ENCODE measurements around the gene TTI1. TPM values are rescaled to one million over a fixed set of nuclear protein-coding genes. Genes with fewer than 3 reads are reported as not detected.

The TTI1 gene
- total and polyA plus RNA-seq, 2 donors (not counting 1 experiment from before 2014, with no cell fraction given): 13.9 to 33.9 TPM

- DNase-seq (no peak), ATAC-seq (ENCODE audit: low read depth) (peak; percentile 52)
- H3K27ac Mint-ChIP-seq: peak overlapping the region; percentile 92
- Histone ChIP-seq H3K4me3 (ENCODE audit: control extremely low read depth in 1 of 5, extremely low read depth in 1 of 5, insufficient read depth in 1 of 5, low read depth in 2 of 5, low read length in 4 of 5) (peak overlapping the region; percentile 84 to 98 (median 87)), H3K27ac (ENCODE audit: low read length in 2 of 2) (peak overlapping the region; percentile 87 to 90), H3K36me3 (replicated peaks in 1 of 2; ENCODE audit: control extremely low read depth in 1 of 2, control insufficient read depth in 1 of 2, extremely low read depth in 1 of 2, insufficient read depth in 2 of 2, low read length in 1 of 2) (peaks cover 0 to 3% of the 10 kb centered on the region in 2 experiments), H3K27me3 (replicated peaks in 1 of 4; ENCODE audit: control extremely low read depth in 1 of 4, control insufficient read depth in 3 of 4, insufficient read depth in 4 of 4, low read length in 3 of 4) (no peaks in the 10 kb centered on the region), H3K79me2 (ENCODE audit: control insufficient read depth, insufficient read depth, low read length) (peaks cover 100% of the 10 kb centered on the region), H4K20me1 (ENCODE audit: control insufficient read depth, insufficient read depth, low read length, poor library complexity, severe bottlenecking) (peaks cover 9% of the 10 kb centered on the region), H2AFZ (ENCODE audit: insufficient read depth, low read depth, low read length, poor library complexity, severe bottlenecking) (peak overlapping the region; percentile 90), H3K4me1 (ENCODE audit: control insufficient read depth in 2 of 2, insufficient read depth in 2 of 2, low read length in 2 of 2) (peaks cover 35 to 45% of the 10 kb centered on the region in 2 donors), H3K9me3 (ENCODE audit: control extremely low read depth in 1 of 3, control insufficient read depth in 2 of 3, insufficient read depth in 1 of 3, low read length in 2 of 3) (no peaks in the 10 kb centered on the region), H3K4me2 (replicated peaks; ENCODE audit: low read depth, low read length, poor library complexity, severe bottlenecking) (peak overlapping the region; percentile 82), H3K9ac (ENCODE audit: low read length) (peak overlapping the region; percentile 86)
- ChIA-PET CTCF (interaction anchor here (0.6 to 1.9 kb wide), 7 partner anchors 10 to 189 kb away, joined by 3 to 10 read pairs (median 4); no protein-coding TSS in a partner anchor), POLR2A (interaction anchor here (0.6 kb wide), 1 partner anchor 666 kb away, joined by 4 read pairs; no protein-coding TSS in a partner anchor)
- 31% methylated on average over 21 of the region's 28 CpGs for WGBS (ENCODE audit: insufficient coverage)
- intact Hi-C loops (cut with micrococcal nuclease): loop anchor here (1.0 to 10.0 kb wide), 5 partner anchors 44 to 738 kb away; partner anchors contain the start of genes CTNNBL1 and SNHG17
- peak overlapping the region; percentile 95 for H3K4me3 Mint-ChIP-seq
- TF ChIP-seq CTCF (IDR thresholded peaks at IDR 0.05) (no peak), EZH2 (IDR thresholded peaks at IDR 0.05; ENCODE audit: borderline replicate concordance, insufficient read depth, low read depth, low read length, poor library complexity, severe bottlenecking) (no peak)
- no peaks in the 10 kb centered on the region for H3K27me3 Mint-ChIP-seq
- peaks cover 3% of the 10 kb centered on the region for H3K9me3 Mint-ChIP-seq (ENCODE audit: insufficient read depth)
- H3K4me1 Mint-ChIP-seq: peaks cover 79% of the 10 kb centered on the region
These were observed 499 bp downstream of the TTI1 start for GRCh38 chr20:38032585-38033329.

- H3K36me3 ChIP-seq (replicated peaks in 1 of 2; ENCODE audit: control extremely low read depth in 1 of 2, control insufficient read depth in 1 of 2, extremely low read depth in 1 of 2, insufficient read depth in 2 of 2, low read length in 1 of 2): peaks cover 0 to 3% of the 10 kb centered on the region in 2 experiments
- peak overlapping the region in 1 of 5 experiments; percentile 98 for H3K4me3 ChIP-seq (ENCODE audit: control extremely low read depth in 1 of 5, extremely low read depth in 1 of 5, insufficient read depth in 1 of 5, low read depth in 2 of 5, low read length in 4 of 5)
- H3K4me3 Mint-ChIP-seq: peak overlapping the region; percentile 95
- TF ChIP-seq CTCF (IDR thresholded peaks at IDR 0.05) (no peak), EZH2 (IDR thresholded peaks at IDR 0.05; ENCODE audit: borderline replicate concordance, insufficient read depth, low read depth, low read length, poor library complexity, severe bottlenecking) (no peak)
- intact Hi-C loops (cut with micrococcal nuclease): loop anchor here (2.0 to 10.0 kb wide), 3 partner anchors 63 to 737 kb away; partner anchors contain the start of gene SNHG17
- no peak overlapping the region for H3K27ac ChIP-seq (ENCODE audit: low read length in 2 of 2)
- peaks cover 35 to 38% of the 10 kb centered on the region in 2 donors for H3K4me1 ChIP-seq (ENCODE audit: control insufficient read depth in 2 of 2, insufficient read depth in 2 of 2, low read length in 2 of 2)
- peaks cover 10% of the 10 kb centered on the region for H4K20me1 ChIP-seq (ENCODE audit: control insufficient read depth, insufficient read depth, low read length, poor library complexity, severe bottlenecking)
- H3K27me3 Mint-ChIP-seq: no peaks in the 10 kb centered on the region
- H3K4me1 Mint-ChIP-seq: peaks cover 72% of the 10 kb centered on the region
- H3K9me3 Mint-ChIP-seq (ENCODE audit: insufficient read depth): peaks cover 3% of the 10 kb centered on the region
- H3K27me3 ChIP-seq (replicated peaks in 1 of 4; ENCODE audit: control extremely low read depth in 1 of 4, control insufficient read depth in 3 of 4, insufficient read depth in 4 of 4, low read length in 3 of 4): no peaks in the 10 kb centered on the region
- H3K79me2 ChIP-seq (ENCODE audit: control insufficient read depth, insufficient read depth, low read length): peaks cover 100% of the 10 kb centered on the region
- DNase-seq (no peak), ATAC-seq (ENCODE audit: low read depth) (no peak)
- peak overlapping the region; percentile 47 for H3K27ac Mint-ChIP-seq
- CTCF ChIA-PET: interaction anchor here (1.1 to 1.3 kb wide), 3 partner anchors 26 to 189 kb away, joined by 3 to 4 read pairs (median 3); no protein-coding TSS in a partner anchor
- H2AFZ ChIP-seq (ENCODE audit: insufficient read depth, low read depth, low read length, poor library complexity, severe bottlenecking): no peak overlapping the region
- peak overlapping the region; percentile 86 for H3K9ac ChIP-seq (ENCODE audit: low read length)
- H3K4me2 ChIP-seq (replicated peaks; ENCODE audit: low read depth, low read length, poor library complexity, severe bottlenecking): peak overlapping the region; percentile 82
- H3K9me3 ChIP-seq (ENCODE audit: control extremely low read depth in 1 of 3, control insufficient read depth in 2 of 3, insufficient read depth in 1 of 3, low read length in 2 of 3): no peaks in the 10 kb centered on the region
- whole genome bisulfite sequencing (ENCODE audit: insufficient coverage): no CpG with 5 or more reads among the region's 3 CpGs
- POLR2A ChIA-PET: no interaction called here
These were observed 1.3 kb downstream of the TTI1 start for GRCh38 chr20:38031957-38032356.

Data from B cell (primary cell).